Naive thymus-derived CD8-positive, alpha-beta T cell (primary cell): Measurements from ENCODE around the gene NR2F1. TPM values are rescaled to one million over a fixed set of nuclear protein-coding genes. Genes with fewer than 3 reads are reported as not detected.

ENCODE experiments used
- ATAC-seq, 2 donors: fragments of 150-1000 bp; cut with Tn5 transposase in 1 of 2; sonication (Bioruptor Pico), chemical (Tn5 transposase) in 1 of 2; 1 replicate in 1 of 2; 2 replicates in 1 of 2; pipeline ENCODE4 v1.10.0; 2021; ENCODE audit warnings: mild to moderate bottlenecking in 2 of 2, moderate library complexity in 2 of 2
- POLR2A ChIA-PET: fragments of 350-600 bp; sonication (Branson Sonifier 250); formaldehyde crosslinking; loops from one replicate; lab custom pipeline; 2021; ENCODE audit warnings: antibody characterized with exemption; lab: Charles Lee
- DNase-seq, 10 donors: peaks; one replicate each; pipeline versions ENCODE4 v3.0.0 to v3.0.0-alpha.2; 2020 to 2022
- H3K27ac Mint-ChIP-seq, 10 donors: one replicate each; pipeline ENCODE4 v1.8.0; 2020 to 2022; ENCODE audit warnings: mild to moderate bottlenecking in 10 of 10, mixed read lengths in 10 of 10, moderate library complexity in 4 of 10, inconsistent platforms in 1 of 10
- H3K27me3 Mint-ChIP-seq, 5 donors: one replicate each; pipeline ENCODE4 v1.8.0; 2021 to 2022; ENCODE audit warnings: mixed read lengths in 5 of 5
- H3K36me3 Mint-ChIP-seq, 3 donors: one replicate each; pipeline ENCODE4 v1.8.0; 2020 to 2022; ENCODE audit warnings: mixed read lengths in 3 of 3, mild to moderate bottlenecking in 2 of 3, inconsistent platforms in 1 of 3
- H3K4me1 Mint-ChIP-seq, 4 donors: one replicate each; pipeline ENCODE4 v1.8.0; 2021 to 2022; ENCODE audit warnings: mixed read lengths in 4 of 4
- H3K4me3 Mint-ChIP-seq, 10 donors: one replicate each; pipeline ENCODE4 v1.8.0; 2020 to 2022; ENCODE audit warnings: mild to moderate bottlenecking in 10 of 10, mixed read lengths in 10 of 10, moderate library complexity in 6 of 10, inconsistent platforms in 1 of 10
- H3K9me3 Mint-ChIP-seq, 9 donors: one replicate each; pipeline ENCODE4 v1.8.0; 2020 to 2022; ENCODE audit warnings: mixed read lengths in 9 of 9, mild to moderate bottlenecking in 3 of 9, inconsistent platforms in 1 of 9, moderate library complexity in 1 of 9
- polyA plus RNA-seq, 3 donors: library from polyadenylated mRNA; unstranded; fragments of 300-500 nt; fragmentation: Illumina TruSeq; gene quantifications; one replicate each; pipeline ENCODE4 v1.2.3, GENCODE V29; 2021
- total RNA-seq, 8 experiments: library from RNA in 2 of 8; stranded (reverse) in 2 of 8; gene quantifications; one replicate each; pipeline ENCODE4 v1.2.3 and lab custom pipeline; 2021 to 2026

Gene NR2F1
- total and polyA plus RNA-seq, 5 experiments from 2014 or later: not detected

GRCh38 chr5:93580063-93580926 is 2.7 kb upstream of the NR2F1 start:
- Mint-ChIP-seq H3K4me3 (peak overlapping the region in 7 of 10 donors; percentile 56 to 95 (median 81)), H3K36me3 (peaks cover 0 to 6% (median 0%) of the 10 kb centered on the region in 3 donors), H3K27me3 (peaks cover 39 to 56% (median 42%) of the 10 kb centered on the region in 5 donors), H3K27ac (no peak overlapping the region), H3K9me3 (peaks cover 0 to 4% (median 0%) of the 10 kb centered on the region in 9 donors), H3K4me1 (peaks cover 11 to 29% (median 27%) of the 10 kb centered on the region in 4 donors)
- ATAC-seq: peak; percentile 11 to 26
- peak in 1 of 10 donors; percentile 37 for DNase-seq
- POLR2A ChIA-PET: no interaction called here

- Mint-ChIP-seq H3K27me3 (peaks cover 38 to 56% (median 41%) of the 10 kb centered on the region in 5 donors), H3K4me3 (peak within 1 kb of the TSS in 6 of 10 donors; percentile 70 to 95 (median 82)), H3K36me3 (peaks cover 0 to 9% (median 0%) of the 10 kb centered on the region in 3 donors), H3K9me3 (peaks cover 0 to 4% (median 0%) of the 10 kb centered on the region in 9 donors), H3K27ac (peak within 1 kb of the TSS in 2 of 10 donors; percentile 35 to 56), H3K4me1 (peaks cover 12 to 35% (median 32%) of the 10 kb centered on the region in 4 donors)
- POLR2A ChIA-PET: no interaction called here
- peak; percentile 39 to 51 for ATAC-seq
- no peak for DNase-seq
These were observed 2.0 kb upstream of the NR2F1 start, which contains the start of gene NR2F1-AS1 for GRCh38 chr5:93580927-93581445. NR2F1-AS1 (minus strand) TSS chr5:93581219.

- ATAC-seq (no peak), DNase-seq (no peak)
- Mint-ChIP-seq H3K27me3 (peaks cover 35 to 54% (median 39%) of the 10 kb centered on the region in 5 donors), H3K27ac (no peak overlapping the region), H3K9me3 (peaks cover 0 to 4% (median 0%) of the 10 kb centered on the region in 9 donors), H3K36me3 (peaks cover 0 to 13% (median 0%) of the 10 kb centered on the region in 3 donors), H3K4me1 (peaks cover 12 to 37% (median 34%) of the 10 kb centered on the region in 4 donors), H3K4me3 (no peak overlapping the region)
- POLR2A ChIA-PET: no interaction called here
These were observed 907 bp upstream of the NR2F1 start for GRCh38 chr5:93582167-93582462.

- Mint-ChIP-seq H3K4me1 (peaks cover 14 to 40% (median 34%) of the 10 kb centered on the region in 4 donors), H3K4me3 (peak overlapping the region in 1 of 10 donors; percentile 72), H3K9me3 (peaks cover 0 to 8% (median 0%) of the 10 kb centered on the region in 9 donors), H3K36me3 (peaks cover 0 to 10% (median 2%) of the 10 kb centered on the region in 3 donors), H3K27me3 (peaks cover 31 to 52% (median 36%) of the 10 kb centered on the region in 5 donors), H3K27ac (no peak overlapping the region)
- DNase-seq (no peak), ATAC-seq (no peak)
- POLR2A ChIA-PET: no interaction called here
These were observed 381 bp downstream of the NR2F1 start for GRCh38 chr5:93583439-93583767.

- DNase-seq (no peak), ATAC-seq (peak; percentile 39 to 42)
- peak overlapping the region in 1 of 10 donors; percentile 34 for H3K27ac Mint-ChIP-seq
- H3K4me1 Mint-ChIP-seq: peaks cover 16 to 40% (median 32%) of the 10 kb centered on the region in 4 donors
- peaks cover 4 to 9% (median 5%) of the 10 kb centered on the region in 3 donors for H3K36me3 Mint-ChIP-seq
- POLR2A ChIA-PET: interaction anchor here (0.6 kb wide), 2 partner anchors 14 to 860 kb away, joined by 3 read pairs; no protein-coding TSS in a partner anchor
- peaks cover 32 to 52% (median 37%) of the 10 kb centered on the region in 5 donors for H3K27me3 Mint-ChIP-seq
- H3K9me3 Mint-ChIP-seq: peaks cover 0 to 12% (median 4%) of the 10 kb centered on the region in 9 donors
- peak overlapping the region in 5 of 10 donors; percentile 31 to 72 (median 45) for H3K4me3 Mint-ChIP-seq
These were observed 960 bp downstream of the NR2F1 start for GRCh38 chr5:93583768-93584595.

- Mint-ChIP-seq H3K36me3 (peaks cover 5 to 9% (median 9%) of the 10 kb centered on the region in 3 donors), H3K27me3 (peaks cover 37 to 56% (median 43%) of the 10 kb centered on the region in 5 donors), H3K9me3 (peaks cover 0 to 17% (median 4%) of the 10 kb centered on the region in 9 donors), H3K4me1 (peaks cover 16 to 39% (median 33%) of the 10 kb centered on the region in 4 donors), H3K27ac (no peak overlapping the region), H3K4me3 (peak overlapping the region in 2 of 10 donors; percentile 45 to 64)
- POLR2A ChIA-PET: interaction anchor here (0.6 kb wide), 1 partner anchor 860 kb away, joined by 3 read pairs; no protein-coding TSS in a partner anchor
- ATAC-seq: no peak
- no peak for DNase-seq
These were observed 1.6 kb downstream of the NR2F1 start for GRCh38 chr5:93584596-93585040.

GRCh38 chr5:93585041-93585766 is 2.2 kb downstream of the NR2F1 start:
- peaks cover 0 to 17% (median 4%) of the 10 kb centered on the region in 9 donors for H3K9me3 Mint-ChIP-seq
- peaks cover 16 to 33% (median 29%) of the 10 kb centered on the region in 4 donors for H3K4me1 Mint-ChIP-seq
- DNase-seq (no peak), ATAC-seq (no peak)
- POLR2A ChIA-PET: no interaction called here
- no peak overlapping the region for H3K27ac Mint-ChIP-seq
- H3K27me3 Mint-ChIP-seq: peaks cover 41 to 57% (median 46%) of the 10 kb centered on the region in 5 donors
- H3K36me3 Mint-ChIP-seq: peaks cover 5 to 12% (median 9%) of the 10 kb centered on the region in 3 donors
- peak overlapping the region; percentile 50 to 90 (median 76) for H3K4me3 Mint-ChIP-seq

GRCh38 chr5:93585767-93586385 is 2.9 kb downstream of the NR2F1 start:
- H3K27ac Mint-ChIP-seq: no peak overlapping the region
- H3K36me3 Mint-ChIP-seq: peaks cover 5 to 12% (median 6%) of the 10 kb centered on the region in 3 donors
- H3K4me1 Mint-ChIP-seq: peaks cover 11 to 26% (median 22%) of the 10 kb centered on the region in 4 donors
- peaks cover 0 to 17% (median 4%) of the 10 kb centered on the region in 9 donors for H3K9me3 Mint-ChIP-seq
- DNase-seq (no peak), ATAC-seq (no peak)
- peak overlapping the region; percentile 59 to 90 (median 76) for H3K4me3 Mint-ChIP-seq
- POLR2A ChIA-PET: no interaction called here
- H3K27me3 Mint-ChIP-seq: peaks cover 35 to 56% (median 47%) of the 10 kb centered on the region in 5 donors

- H3K4me1 Mint-ChIP-seq: peaks cover 10 to 23% (median 19%) of the 10 kb centered on the region in 4 donors
These were observed 3.9 kb downstream of the NR2F1 start for GRCh38 chr5:93586736-93587596.

GRCh38 chr5:93587597-93588351 is 4.8 kb downstream of the NR2F1 start:
- ATAC-seq: no peak

More at GRCh38 chr5:93586736-93587596, 3.9 kb downstream of the NR2F1 start:
- H3K27ac Mint-ChIP-seq: peak overlapping the region in 2 of 10 donors; percentile 29 to 86
- no peak for ATAC-seq
- H3K36me3 Mint-ChIP-seq: peaks cover 5 to 12% (median 6%) of the 10 kb centered on the region in 3 donors
- H3K27me3 Mint-ChIP-seq: peaks cover 42 to 65% (median 56%) of the 10 kb centered on the region in 5 donors
- no peak for DNase-seq
- peak overlapping the region in 4 of 10 donors; percentile 36 to 64 (median 48) for H3K4me3 Mint-ChIP-seq
- H3K9me3 Mint-ChIP-seq: peaks cover 0 to 17% (median 4%) of the 10 kb centered on the region in 9 donors
- POLR2A ChIA-PET: no interaction called here

More at GRCh38 chr5:93587597-93588351, 4.8 kb downstream of the NR2F1 start:
- POLR2A ChIA-PET: no interaction called here
- peaks cover 48 to 71% (median 62%) of the 10 kb centered on the region in 5 donors for H3K27me3 Mint-ChIP-seq
- H3K27ac Mint-ChIP-seq: peak overlapping the region in 2 of 10 donors; percentile 29 to 86
- peaks cover 10 to 23% (median 19%) of the 10 kb centered on the region in 4 donors for H3K4me1 Mint-ChIP-seq
- H3K4me3 Mint-ChIP-seq: peak overlapping the region in 7 of 10 donors; percentile 13 to 64 (median 46)
- H3K9me3 Mint-ChIP-seq: peaks cover 0 to 17% (median 4%) of the 10 kb centered on the region in 9 donors
- H3K36me3 Mint-ChIP-seq: peaks cover 5 to 12% (median 6%) of the 10 kb centered on the region in 3 donors
- no peak for DNase-seq
